Esophagus muscularis mucosa (tissue), 4 donors: ENCODE measurements around the gene LHFPL2. TPM values are rescaled to one million over a fixed set of nuclear protein-coding genes. Genes with fewer than 3 reads are reported as not detected.

Source experiments
- DNase-seq: peaks from one replicate; pipeline ENCODE4 v3.0.0-alpha.2; 2017; ENCODE audit errors: extremely low spot score
- H3K27ac ChIP-seq, 4 donors: fragments of 200-600 bp; sonication (generic); replicated peaks in 1 of 4; 1 replicate in 3 of 4; 2 replicates in 1 of 4; pipeline ENCODE4 v1.5.1; 2016 to 2019; ENCODE audit warnings: mild to moderate bottlenecking in 1 of 4
- H3K27me3 ChIP-seq, 4 donors: fragments of 200-600 bp; sonication (generic); one replicate each; pipeline versions ENCODE4 v1.5.1 to v1.6.0; 2016 to 2019
- H3K36me3 ChIP-seq, 4 donors: fragments of 200-600 bp; sonication (generic); one replicate each; pipeline ENCODE4 v1.5.1; 2016 to 2019
- H3K4me1 ChIP-seq, 4 donors: fragments of 200-600 bp; sonication (generic); one replicate each; pipeline ENCODE4 v1.5.1; 2016 to 2019
- H3K4me3 ChIP-seq, 4 donors: fragments of 200-600 bp; sonication (generic); 1 replicate in 2 of 4; 2 replicates in 2 of 4; pipeline ENCODE4 v1.5.1; 2016 to 2019; ENCODE audit warnings: mild to moderate bottlenecking in 4 of 4, moderate library complexity in 1 of 4
- H3K9me3 ChIP-seq, 4 donors: fragments of 200-600 bp; sonication (generic); 1 replicate in 3 of 4; 2 replicates in 1 of 4; pipeline ENCODE4 v1.5.1; 2016 to 2019
- CTCF ChIP-seq, 3 experiments: fragments of 200-600 bp in 2 of 3; fragments of 450-650 bp in 1 of 3; sonication (generic) in 2 of 3; IDR thresholded peaks; one replicate each; pipeline ENCODE4 v1.5.1; 2017 to 2019; ENCODE audit warnings: antibody characterized with exemption in 3 of 3, mild to moderate bottlenecking in 2 of 3, moderate library complexity in 1 of 3
- EP300 ChIP-seq: sonication (generic); formaldehyde crosslinking; IDR thresholded peaks from one replicate; pipeline ENCODE4 v1.6.1; 2017; ENCODE audit warnings: antibody characterized with exemption
- POLR2A ChIP-seq: fragments of 450-650 bp; IDR thresholded peaks from one replicate; pipeline ENCODE4 v1.6.1; 2017; ENCODE audit warnings: antibody characterized with exemption, moderate library complexity, mild to moderate bottlenecking, low read depth
- POLR2AphosphoS5 ChIP-seq, 2 donors: sonication (generic); formaldehyde crosslinking; IDR thresholded peaks; one replicate each; pipeline ENCODE4 v1.6.1; 2017; ENCODE audit warnings: antibody characterized with exemption in 2 of 2
- WGBS: methylation state at CpG from one replicate; pipeline ENCODE4 v1.1.5; 2018; 5-methylcytosine and 5-hydroxymethylcytosine counted together
- intact Hi-C: fragments of 100-400 bp; cut with DNase I; formaldehyde crosslinking; loops from one replicate; pipeline ENCODE4 v1.15.1; 2023
- total RNA-seq, 4 donors: library from RNA; depleted of rRNA; stranded (reverse); fragments of >200 nt; gene quantifications; one replicate each; pipeline versions ENCODE4 v1.1.0 to v1.2.1, GENCODE V29; 2016

Gene LHFPL2
- total RNA-seq, 4 donors from 2014 or later = 24.1 to 40.9 (median 28.1) TPM

- no peak overlapping the region for H3K27ac ChIP-seq
- H3K27me3 ChIP-seq = no peaks in the 10 kb centered on the region
- peaks cover 34 to 78% (median 76%) of the 10 kb centered on the region in 4 donors for H3K4me1 ChIP-seq
- DNase-seq = no peak
- 91% methylated on average over 1 of the region's 1 CpG for WGBS
- intact Hi-C loops = loop anchor here (10.0 kb wide), 1 partner anchor 322 kb away; no protein-coding TSS in a partner anchor
- no peak overlapping the region for H3K4me3 ChIP-seq
- H3K36me3 ChIP-seq = no peaks in the 10 kb centered on the region
- TF ChIP-seq CTCF (IDR thresholded peaks at IDR 0.05) (no peak), POLR2AphosphoS5 (IDR thresholded peaks at IDR 0.05) (no peak), EP300 (no peak)
- no peaks in the 10 kb centered on the region for H3K9me3 ChIP-seq
These were observed 5.9 kb downstream of the LHFPL2 start for GRCh38 chr5:78642701-78643100.

- no peak for DNase-seq
- H3K4me1 ChIP-seq = peaks cover 37 to 79% (median 75%) of the 10 kb centered on the region in 4 donors
- TF ChIP-seq POLR2AphosphoS5 (IDR thresholded peaks at IDR 0.05) (no peak), EP300 (no peak), POLR2A (no peak), CTCF (IDR thresholded peaks at IDR 0.05) (no peak)
- H3K4me3 ChIP-seq = no peak overlapping the region
- WGBS = 48% methylated on average over 3 of the region's 3 CpGs
- no peaks in the 10 kb centered on the region for H3K27me3 ChIP-seq
- no peaks in the 10 kb centered on the region for H3K36me3 ChIP-seq
- peak overlapping the region in 2 of 4 donors; percentile 1 to 3 for H3K27ac ChIP-seq
- no peaks in the 10 kb centered on the region for H3K9me3 ChIP-seq
- intact Hi-C loops = loop anchor here (10.0 kb wide), 1 partner anchor 324 kb away; no protein-coding TSS in a partner anchor
These were observed 7.7 kb downstream of the LHFPL2 start for GRCh38 chr5:78640662-78641474.

GRCh38 chr5:78639791-78640190, 8.8 kb downstream of the LHFPL2 start:
- H3K9me3 ChIP-seq = no peaks in the 10 kb centered on the region
- H3K4me1 ChIP-seq = peaks cover 41 to 76% (median 69%) of the 10 kb centered on the region in 4 donors
- H3K27ac ChIP-seq = peak overlapping the region in 3 of 4 donors; percentile 5 to 17 (median 13)
- TF ChIP-seq CTCF (IDR thresholded peaks at IDR 0.05) (no peak), POLR2AphosphoS5 (IDR thresholded peaks at IDR 0.05) (no peak), POLR2A (no peak), EP300 (no peak)
- no peak for DNase-seq
- no peak overlapping the region for H3K4me3 ChIP-seq
- no peaks in the 10 kb centered on the region for H3K36me3 ChIP-seq
- no peaks in the 10 kb centered on the region for H3K27me3 ChIP-seq
- intact Hi-C loops = loop anchor here (10.0 kb wide), 1 partner anchor 325 kb away; no protein-coding TSS in a partner anchor
- 54% methylated on average over 2 of the region's 2 CpGs for WGBS

- no peaks in the 10 kb centered on the region for H3K9me3 ChIP-seq
- H3K27ac ChIP-seq = peak overlapping the region; percentile 32 to 67 (median 57)
- DNase-seq = no peak
- H3K27me3 ChIP-seq = no peaks in the 10 kb centered on the region
- H3K4me1 ChIP-seq = peaks cover 41 to 76% (median 70%) of the 10 kb centered on the region in 4 donors
- intact Hi-C loops = no loop called here
- H3K4me3 ChIP-seq = no peak overlapping the region
- no peaks in the 10 kb centered on the region for H3K36me3 ChIP-seq
- 71% methylated on average over 4 of the region's 4 CpGs for WGBS
- TF ChIP-seq EP300 = no peak
- no peak for TF ChIP-seq CTCF (IDR thresholded peaks at IDR 0.05)
- TF ChIP-seq POLR2A = no peak
- no peak for TF ChIP-seq POLR2AphosphoS5 (IDR thresholded peaks at IDR 0.05)
These were observed 9.5 kb downstream of the LHFPL2 start for GRCh38 chr5:78638973-78639669.
